Ovary (tissue), 3 donors: ENCODE measurements around the gene RBFOX2.

ENCODE experiments used
- CTCF ChIP-seq, 3 donors: fragments of 450-650 bp in 2 of 3; fragments of 200-600 bp in 1 of 3; IDR thresholded peaks; one replicate each; pipeline versions ENCODE4 v1.5.1 to v1.8.0; 2016 to 2022; ENCODE audit warnings: antibody characterized with exemption in 3 of 3, mild to moderate bottlenecking in 1 of 3
- EP300 ChIP-seq: sonication (generic); formaldehyde crosslinking; IDR thresholded peaks from one replicate; pipeline ENCODE4 v1.6.1; 2017; ENCODE audit warnings: antibody characterized with exemption
- POLR2A ChIP-seq: fragments of 450-650 bp; IDR thresholded peaks from one replicate; pipeline ENCODE4 v1.6.1; 2017; ENCODE audit warnings: antibody characterized with exemption, mild to moderate bottlenecking, moderate library complexity
- donor health status: DM: no; HTN: no; CAD: no.

GRCh38 chr22:36039125-36039524, 10.5 kb upstream of the RBFOX2 start:
- TF ChIP-seq CTCF (IDR thresholded peaks at IDR 0.05) (no peak), POLR2A (no peak), EP300 (no peak)
